HPDE6-E6E7 (cell line): ENCODE data around the gene DAGLB.
"Not testable (repeated sequence)": the region's sequence is repeated elsewhere in the genome, so short reads cannot be mapped to it uniquely, and the experiment has no call there.

ENCODE experiments used
- DNase-seq: peaks from one replicate; pipeline ENCODE4 v3.0.0; 2011; ENCODE audit warnings: missing footprints; ENCODE audit errors: extremely low spot score

DAGLB gene

GRCh38 chr7:6447581-6448199 lies at the start of gene DAGLB:
TSS of gene DAGLB (minus strand) at chr7:6447954. CDS start at chr7:6447842, 112 bp downstream.
- DNase-seq, result peak; percentile 90

- DNase-seq, result no peak
These were observed 49.8 kb upstream of the DAGLB start for GRCh38 chr7:6497637-6497905.

GRCh38 chr7:6496842-6497636 lies 49.3 kb upstream of the DAGLB start:
- DNase-seq, result no peak

- no peak for DNase-seq
These were observed 48.0 kb upstream of the DAGLB start for GRCh38 chr7:6495597-6496262.

- no peak for DNase-seq
These were observed 46.6 kb upstream of the DAGLB start for GRCh38 chr7:6494365-6494764.

- no peak for DNase-seq
These were observed 43.4 kb upstream of the DAGLB start for GRCh38 chr7:6491194-6491593.

GRCh38 chr7:6489612-6490011 lies 41.9 kb upstream of the DAGLB start:
- DNase-seq, result no peak

- no peak for DNase-seq
These were observed 39.4 kb upstream of the DAGLB start for GRCh38 chr7:6487184-6487545.

- DNase-seq, result no peak
These were observed 38.9 kb upstream of the DAGLB start for GRCh38 chr7:6486438-6487183.

GRCh38 chr7:6482743-6483119 lies 35.0 kb upstream of the DAGLB start:
- DNase-seq, result no peak

GRCh38 chr7:6482307-6482706 lies 34.6 kb upstream of the DAGLB start:
- DNase-seq, result no peak

- no peak for DNase-seq
These were observed 33.7 kb upstream of the DAGLB start for GRCh38 chr7:6481445-6481844.

- no peak for DNase-seq
These were observed 32.5 kb upstream of the DAGLB start for GRCh38 chr7:6480323-6480660.

- DNase-seq, result no peak
These were observed 31.3 kb upstream of the DAGLB start for GRCh38 chr7:6479067-6479466.

GRCh38 chr7:6478186-6478585 lies 30.4 kb upstream of the DAGLB start:
- no peak for DNase-seq

- no peak for DNase-seq
These were observed 29.5 kb upstream of the DAGLB start for GRCh38 chr7:6477318-6477660.

- no peak for DNase-seq
These were observed 29.0 kb upstream of the DAGLB start for GRCh38 chr7:6476596-6477317.

GRCh38 chr7:6475433-6476186 lies 27.9 kb upstream of the DAGLB start:
- no peak for DNase-seq

- no peak for DNase-seq
These were observed 18.1 kb upstream of the DAGLB start for GRCh38 chr7:6465862-6466261.

GRCh38 chr7:6463609-6464008 lies 15.9 kb upstream of the DAGLB start:
- not testable (repeated sequence) for DNase-seq

GRCh38 chr7:6461946-6462550 lies 14.3 kb upstream of the DAGLB start:
- no peak for DNase-seq
